Astrocyte of the cerebellum (primary cell): ENCODE measurements around the gene TBX4.

Experiments used
- DNase-seq: peaks from one replicate; pipeline ENCODE4 v3.0.0-alpha.2; 2011; ENCODE audit warnings: low read depth
- H3K4me3 ChIP-seq: 2 replicates; pipeline ENCODE4 v1.5.1; 2011; ENCODE audit warnings: mild to moderate bottlenecking, low read depth, low read length, moderate library complexity
- CTCF ChIP-seq: IDR thresholded peaks from 2 replicates; pipeline ENCODE4 v1.5.1; 2012; ENCODE audit warnings: low read length, low read depth, moderate library complexity, mild to moderate bottlenecking; ENCODE audit errors: missing control alignments
- in situ Hi-C: cut with HindIII; loops from 2 replicates; pipeline ENCODE4 v1.10.0; 2017; ENCODE audit warnings: low sequenced_read_pairs

Gene TBX4

GRCh38 chr17:61452301-61453290 lies at the start of gene TBX4:
Gene TBX4, plus strand, starts transcription at chr17:61452422. Its CDS starts 4,069 bp downstream, at chr17:61456491.
- DNase-seq, result no peak
- TF ChIP-seq CTCF, result no peak
- H3K4me3 ChIP-seq, result no peak within 1 kb of the TSS
- in situ Hi-C loops, result no loop called here

- TF ChIP-seq CTCF, result no peak
- DNase-seq, result no peak
- H3K4me3 ChIP-seq, result no peak overlapping the region
- in situ Hi-C loops, result loop anchor here (10.0 kb wide), 1 partner anchor 398 kb away; no protein-coding TSS in a partner anchor
Observed at GRCh38 chr17:61402978-61403800, 49.0 kb upstream of the TBX4 start.

- no peak for DNase-seq
- no peak for TF ChIP-seq CTCF
- in situ Hi-C loops, result loop anchor here (10.0 kb wide), 1 partner anchor 399 kb away; no protein-coding TSS in a partner anchor
- H3K4me3 ChIP-seq, result no peak overlapping the region
Observed at GRCh38 chr17:61403801-61404662, 48.2 kb upstream of the TBX4 start.

- no peak overlapping the region for H3K4me3 ChIP-seq
- DNase-seq, result no peak
- in situ Hi-C loops, result loop anchor here (10.0 kb wide), 1 partner anchor 400 kb away; no protein-coding TSS in a partner anchor
- no peak for TF ChIP-seq CTCF
Observed at GRCh38 chr17:61404663-61404912, 47.6 kb upstream of the TBX4 start.

GRCh38 chr17:61404913-61405685 lies 47.1 kb upstream of the TBX4 start:
- no peak for TF ChIP-seq CTCF
- H3K4me3 ChIP-seq, result no peak overlapping the region
- in situ Hi-C loops, result loop anchor here (10.0 kb wide), 1 partner anchor 400 kb away; no protein-coding TSS in a partner anchor
- no peak for DNase-seq
